GM12878 (cell line): ENCODE data around the gene SLCO2B1. TPM values are rescaled to one million over a fixed set of nuclear protein-coding genes. Genes with fewer than 3 reads are reported as not detected.

Source experiments
- ATAC-seq: fragments of 200-7000 bp; cut with Tn5 transposase; 3 replicates; pipeline ENCODE4 v1.9.1; 2020; ENCODE audit warnings: mild to moderate bottlenecking, moderate library complexity
- BruUV-seq: library from RNA; stranded (reverse); fragments of 400-500 nt; replicated peaks from 2 replicates; lab custom pipeline; 2021; lab: Mats Ljungman, UMichigan
- CTCF ChIA-PET: fragments of 300-600 bp; sonication (Branson Sonifier 250); formaldehyde crosslinking; extraction: SDS; loops from one replicate; lab custom pipeline; 2021; ENCODE audit warnings: inconsistent platforms; lab: Yijun Ruan, JAX
- POLR2A ChIA-PET: fragments of 350-600 bp; formaldehyde crosslinking; extraction: SDS; loops from one replicate; lab custom pipeline; 2021; ENCODE audit warnings: inconsistent platforms; lab: Charles Lee
- RAD21 ChIA-PET: fragments of 300-600 bp; sonication (Branson Sonifier 250); formaldehyde crosslinking; loops from one replicate; lab custom pipeline; 2023; ENCODE audit warnings: antibody characterized with exemption; ENCODE audit not compliant: unreplicated experiment; lab: Charles Lee
- SMC1A ChIA-PET: fragments of 300-600 bp; sonication (Branson Sonifier 250); formaldehyde crosslinking; loops from one replicate; lab custom pipeline; 2023; ENCODE audit not compliant: unreplicated experiment, uncharacterized antibody; lab: Charles Lee
- DNase-seq: peaks from one replicate; pipeline ENCODE4 v3.0.0-alpha.2; 2011; ENCODE audit warnings: low read depth, low spot score
- FAIRE-seq: peaks from 3 replicates; lab custom pipeline; 2011; peaks lifted over from hg19 to GRCh38; lab: Jason Lieb, UNC
- H2AFZ ChIP-seq: 2 replicates; pipeline ENCODE4 v1.6.0; 2011; ENCODE audit warnings: low read depth, low read length, control low read depth; ENCODE audit not compliant: control insufficient read depth
- H3K27ac ChIP-seq: 2 replicates; pipeline ENCODE4 v1.5.1; 2011; ENCODE audit warnings: control low read depth; ENCODE audit not compliant: control insufficient read depth, insufficient read depth
- H3K27me3 ChIP-seq, 2 experiments: replicated peaks in 1 of 2; 2 replicates each; pipeline versions ENCODE4 v1.6.0 to v1.6.1; 2011; ENCODE audit warnings: low read length in 1 of 2; ENCODE audit not compliant: control insufficient read depth in 2 of 2, insufficient read depth in 2 of 2
- H3K36me3 ChIP-seq, 2 experiments: 2 replicates each; pipeline ENCODE4 v1.5.1; 2011; ENCODE audit warnings: low read length in 1 of 2; ENCODE audit not compliant: control insufficient read depth in 2 of 2, insufficient read depth in 2 of 2
- H3K4me1 ChIP-seq: 2 replicates; pipeline ENCODE4 v1.6.1; 2011; ENCODE audit warnings: mild to moderate bottlenecking, low read length, moderate library complexity, mixed read lengths; ENCODE audit not compliant: control insufficient read depth, insufficient read depth
- H3K4me2 ChIP-seq: 2 replicates; pipeline ENCODE4 v1.6.0; 2011; ENCODE audit warnings: control low read depth; ENCODE audit not compliant: control insufficient read depth, insufficient read depth
- H3K4me3 ChIP-seq: fragments of 200-600 bp; sonication (generic); 2 replicates; pipeline ENCODE4 v1.5.1; 2016
- H3K79me2 ChIP-seq: 2 replicates; pipeline ENCODE4 v1.6.0; 2011; ENCODE audit warnings: low read length; ENCODE audit not compliant: control insufficient read depth, insufficient read depth
- H3K9ac ChIP-seq: 2 replicates; pipeline ENCODE4 v1.8.0; 2011; ENCODE audit warnings: low read length, control low read depth, mixed read lengths; ENCODE audit not compliant: control insufficient read depth, insufficient read depth
- H3K9me3 ChIP-seq: replicated peaks from 3 replicates; pipeline ENCODE4 v1.5.1; 2011; ENCODE audit warnings: mild to moderate bottlenecking, low read length; ENCODE audit not compliant: control insufficient read depth, insufficient read depth
- H4K20me1 ChIP-seq: 2 replicates; pipeline ENCODE4 v1.6.0; 2011; ENCODE audit not compliant: control insufficient read depth, insufficient read depth
- CBFB ChIP-seq: IDR thresholded peaks from 2 replicates; pipeline ENCODE4 v1.6.1; 2016; ENCODE audit warnings: antibody characterized with exemption, low read depth
- HCFC1 ChIP-seq: fragments of 150-350 bp; IDR thresholded peaks from 2 replicates; pipeline ENCODE4 v1.6.1; 2014; ENCODE audit warnings: low read length
- MEF2B ChIP-seq: fragments of 450-650 bp; IDR thresholded peaks from 2 replicates; pipeline ENCODE4 v1.6.1; 2018; ENCODE audit warnings: mild to moderate bottlenecking, moderate library complexity; ENCODE audit not compliant: partially characterized antibody, poor library complexity, severe bottlenecking
- NR2C2 ChIP-seq: IDR thresholded peaks from 2 replicates; pipeline ENCODE4 v1.6.1; 2011; ENCODE audit warnings: borderline replicate concordance, low read depth; ENCODE audit not compliant: control insufficient read depth, insufficient read length
- RAD21 ChIP-seq: IDR thresholded peaks from 2 replicates; pipeline ENCODE4 v1.6.1; 2011; ENCODE audit warnings: mild to moderate bottlenecking, low read depth, low read length, moderate library complexity; ENCODE audit not compliant: insufficient read depth
- RELA ChIP-seq: fragments of 450-650 bp; IDR thresholded peaks from 2 replicates; pipeline ENCODE4 v1.8.0; 2014; ENCODE audit warnings: borderline replicate concordance; ENCODE audit not compliant: partially characterized antibody
- SUZ12 ChIP-seq: fragments of 200-600 bp; sonication (generic); IDR thresholded peaks from one replicate; pipeline ENCODE4 v1.6.1; 2018; ENCODE audit warnings: antibody characterized with exemption, mild to moderate bottlenecking; ENCODE audit not compliant: unreplicated experiment
- ZBED1 ChIP-seq: IDR thresholded peaks from 2 replicates; pipeline ENCODE4 v1.6.1; 2016; ENCODE audit warnings: borderline replicate concordance
- WGBS: methylation state at CpG from one replicate; pipeline ENCODE4 v1.1.6; 2016; ENCODE audit warnings: low lambda C conversion rate; ENCODE audit not compliant: insufficient replicate concordance, insufficient coverage; ENCODE audit errors: missing lambda C conversion rate; 5-methylcytosine and 5-hydroxymethylcytosine counted together
- in situ Hi-C: fragments of 300-500 bp; cut with MboI; formaldehyde crosslinking; loops from 9 replicates; pipeline ENCODE4 v1.14.3; 2018; ENCODE audit warnings: mixed read lengths
- intact Hi-C: fragments of 100-400 bp; cut with micrococcal nuclease; formaldehyde crosslinking; loops from one replicate; pipeline ENCODE4 v1.14.2; 2022; ENCODE audit not compliant: unreplicated experiment
- polyA plus RNA-seq, 11 experiments: library from polyadenylated mRNA; depleted of rRNA in 4 of 11; unstranded in 6 of 11; stranded (reverse) in 5 of 11; fragments of >200 nt; fragmentation: Nextera tagmentation in 4 of 11; fragmentation: Illumina TruSeq in 1 of 11; extraction: Ambion mirVana in 4 of 11; extraction: Trizol in 1 of 11; gene quantifications; 1 replicate in 1 of 11; 2 replicates in 10 of 11; pipeline versions ENCODE4 v1.2.1 to v1.2.3, GENCODE V29; 2011 to 2016; ENCODE audit warnings: inconsistent platforms in 2 of 11, missing spikeins in 2 of 11, low read depth in 1 of 11
- total RNA-seq, 4 experiments: library from RNA; depleted of rRNA in 3 of 4; stranded (reverse); fragments of >200 nt in 3 of 4; fragmentation: Illumina TruSeq in 1 of 4; extraction: Trizol in 1 of 4; gene quantifications; 2 replicates each; pipeline versions ENCODE4 v1.2.1 to v1.2.3, GENCODE V29; 2013 to 2021

Gene SLCO2B1
- total and polyA plus RNA-seq, 10 of the 15 experiments (the other 5 are each of a cell fraction or from before 2014, with no cell fraction given): 0.05 to 3.5 (median 0.93) TPM; not detected in 2

DNA sequence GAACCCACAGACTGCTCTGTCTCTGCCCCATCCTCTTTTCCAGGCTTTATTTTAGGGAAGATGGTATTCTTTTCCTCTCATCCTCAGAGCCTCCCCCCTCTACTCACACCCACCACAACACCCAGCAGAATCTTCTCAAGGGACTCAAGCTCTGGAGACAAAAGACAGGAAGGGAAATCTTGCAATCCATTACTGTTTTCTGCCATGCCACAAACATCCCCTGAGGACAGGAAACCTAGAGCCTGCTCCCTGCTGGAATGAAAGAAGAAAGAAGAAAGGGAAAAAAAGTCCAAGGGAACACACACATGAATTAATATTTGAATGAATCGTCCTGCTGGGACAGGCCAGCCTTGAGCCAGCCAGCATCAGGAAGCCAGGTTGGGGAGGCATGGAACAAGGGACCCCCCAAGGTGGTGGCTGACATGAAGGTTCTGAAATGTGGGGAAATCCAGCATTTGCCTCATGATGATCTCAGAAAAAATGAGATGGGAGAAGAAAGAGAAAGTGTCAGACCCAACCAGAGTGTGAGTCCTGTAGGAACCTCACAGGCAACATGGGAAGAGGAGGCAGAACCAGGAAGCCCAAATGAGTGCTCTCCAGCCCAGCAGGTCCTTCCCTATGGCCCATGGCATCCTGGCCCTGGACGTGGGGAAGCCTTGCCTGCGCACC, 34.0 kb downstream of the SLCO2B1 start:
- Histone ChIP-seq H3K4me1 (peaks cover 8% of the 10 kb centered on the region), H4K20me1 (no peaks in the 10 kb centered on the region), H3K79me2 (no peaks in the 10 kb centered on the region), H3K36me3 (no peaks in the 10 kb centered on the region), H2AFZ (no peak overlapping the region), H3K27ac (no peak overlapping the region), H3K9ac (no peak overlapping the region), H3K9me3 (no peaks in the 10 kb centered on the region), H3K27me3 (no peaks in the 10 kb centered on the region; a peak in 2 of 4 replicates), H3K4me3 (no peak overlapping the region), H3K4me2 (no peak overlapping the region)
- ChIA-PET POLR2A (no interaction called here), SMC1A (interaction anchor here (0.8 kb wide), 1 partner anchor 44 kb away, joined by 3 read pairs; no protein-coding TSS in a partner anchor), CTCF (interaction anchor here (1.6 kb wide), 1 partner anchor 44 kb away, joined by 4 read pairs; no protein-coding TSS in a partner anchor), RAD21 (no interaction called here)
- BruUV-seq: no TSS peak
- ATAC-seq: no peak
- WGBS: 29% methylated on average over 3 of the region's 3 CpGs
- TF ChIP-seq ZBED1 (no peak), RAD21 (no peak), HCFC1 (no peak), NR2C2 (no peak), RELA (no peak)
- no peak for FAIRE-seq
- intact Hi-C loops (no loop called here), in situ Hi-C loops (no loop called here)
- DNase-seq: no peak

- 89% methylated on average over 3 of the region's 3 CpGs for WGBS
Observed at GRCh38 chr11:75185866-75186265, 35.0 kb downstream of the SLCO2B1 start.

More at GRCh38 chr11:75185866-75186265, 35.0 kb downstream of the SLCO2B1 start:
- Histone ChIP-seq H3K4me3 (no peak overlapping the region), H3K4me2 (no peak overlapping the region), H3K9ac (no peak overlapping the region), H2AFZ (no peak overlapping the region), H3K36me3 (no peaks in the 10 kb centered on the region), H4K20me1 (no peaks in the 10 kb centered on the region), H3K4me1 (peaks cover 8% of the 10 kb centered on the region), H3K27me3 (no peaks in the 10 kb centered on the region; a peak in 2 of 4 replicates), H3K27ac (no peak overlapping the region), H3K9me3 (no peaks in the 10 kb centered on the region)
- FAIRE-seq: no peak
- intact Hi-C loops: no loop called here
- ATAC-seq: no peak
- BruUV-seq: no TSS peak
- DNase-seq: no peak
- ChIA-PET SMC1A (no interaction called here), POLR2A (no interaction called here), CTCF (no interaction called here)
- in situ Hi-C loops: no loop called here
- TF ChIP-seq SUZ12 (no peak), CBFB (no peak), MEF2B (no peak), NR2C2 (no peak)
- TF ChIP-seq, all 136 proteins: peak for 0
- RAD21 ChIA-PET: no interaction called here
- no peaks in the 10 kb centered on the region for H3K79me2 ChIP-seq
